Activated CD4-positive, alpha-beta T cell treated with anti-CD3 and anti-CD28 coated beads, Interleukin-2, amount 10 ng/mL, durations not matched to agents 7 days and 5 days (primary cell): ENCODE results near the gene PTPRM. TPM values are rescaled to one million over a fixed set of nuclear protein-coding genes. Genes with fewer than 3 reads are reported as not detected.

Source experiments
- CTCF ChIA-PET: fragments of 350-600 bp; sonication (Branson Sonifier 250); formaldehyde crosslinking; loops from one replicate; lab custom pipeline; 2021; ENCODE audit warnings: antibody characterized with exemption; lab: Charles Lee
- POLR2A ChIA-PET: fragments of 350-600 bp; sonication (Branson Sonifier 250); formaldehyde crosslinking; loops from one replicate; lab custom pipeline; 2021; ENCODE audit warnings: antibody characterized with exemption; lab: Charles Lee
- DNase-seq: peaks from one replicate; pipeline ENCODE4 v3.0.0-alpha.2; 2020
- H3K27ac Mint-ChIP-seq: one replicate; pipeline ENCODE4 v1.8.0; 2021; ENCODE audit warnings: mild to moderate bottlenecking, moderate library complexity, mixed read lengths
- H3K27me3 Mint-ChIP-seq: one replicate; pipeline ENCODE4 v1.8.0; 2021; ENCODE audit warnings: mixed read lengths
- H3K36me3 Mint-ChIP-seq: one replicate; pipeline ENCODE4 v1.8.0; 2021; ENCODE audit warnings: low read depth, mixed read lengths
- H3K4me1 Mint-ChIP-seq: one replicate; pipeline ENCODE4 v1.8.0; 2021; ENCODE audit warnings: mixed read lengths
- H3K4me3 Mint-ChIP-seq: one replicate; pipeline ENCODE4 v1.8.0; 2021; ENCODE audit warnings: mild to moderate bottlenecking, moderate library complexity, mixed read lengths
- H3K9me3 Mint-ChIP-seq: one replicate; pipeline ENCODE4 v1.8.0; 2021; ENCODE audit warnings: mixed read lengths
- total RNA-seq, 2 experiments: library from RNA; stranded (reverse); gene quantifications; one replicate each; pipeline ENCODE4 v1.2.3, GENCODE V29; 2021

PTPRM gene
- total RNA-seq, 2 experiments from 2014 or later = 5.1 to 10.5 TPM

- no peak for DNase-seq
- H3K9me3 Mint-ChIP-seq = no peaks in the 10 kb centered on the region
- H3K36me3 Mint-ChIP-seq = no peaks in the 10 kb centered on the region
- H3K4me1 Mint-ChIP-seq = no peaks in the 10 kb centered on the region
- CTCF ChIA-PET = no interaction called here
- H3K27me3 Mint-ChIP-seq = no peaks in the 10 kb centered on the region
- no peak overlapping the region for H3K27ac Mint-ChIP-seq
- POLR2A ChIA-PET = no interaction called here
- no peak overlapping the region for H3K4me3 Mint-ChIP-seq
Measured at GRCh38 chr18:7629416-7629815, 62.3 kb downstream of the PTPRM start.

GRCh38 chr18:7630731-7631442, 63.8 kb downstream of the PTPRM start:
- ChIA-PET CTCF (no interaction called here), POLR2A (no interaction called here)
- no peaks in the 10 kb centered on the region for H3K4me1 Mint-ChIP-seq
- no peak overlapping the region for H3K27ac Mint-ChIP-seq
- DNase-seq = no peak
- H3K27me3 Mint-ChIP-seq = no peaks in the 10 kb centered on the region
- H3K4me3 Mint-ChIP-seq = no peak overlapping the region
- H3K9me3 Mint-ChIP-seq = no peaks in the 10 kb centered on the region
- H3K36me3 Mint-ChIP-seq = no peaks in the 10 kb centered on the region

DNA sequence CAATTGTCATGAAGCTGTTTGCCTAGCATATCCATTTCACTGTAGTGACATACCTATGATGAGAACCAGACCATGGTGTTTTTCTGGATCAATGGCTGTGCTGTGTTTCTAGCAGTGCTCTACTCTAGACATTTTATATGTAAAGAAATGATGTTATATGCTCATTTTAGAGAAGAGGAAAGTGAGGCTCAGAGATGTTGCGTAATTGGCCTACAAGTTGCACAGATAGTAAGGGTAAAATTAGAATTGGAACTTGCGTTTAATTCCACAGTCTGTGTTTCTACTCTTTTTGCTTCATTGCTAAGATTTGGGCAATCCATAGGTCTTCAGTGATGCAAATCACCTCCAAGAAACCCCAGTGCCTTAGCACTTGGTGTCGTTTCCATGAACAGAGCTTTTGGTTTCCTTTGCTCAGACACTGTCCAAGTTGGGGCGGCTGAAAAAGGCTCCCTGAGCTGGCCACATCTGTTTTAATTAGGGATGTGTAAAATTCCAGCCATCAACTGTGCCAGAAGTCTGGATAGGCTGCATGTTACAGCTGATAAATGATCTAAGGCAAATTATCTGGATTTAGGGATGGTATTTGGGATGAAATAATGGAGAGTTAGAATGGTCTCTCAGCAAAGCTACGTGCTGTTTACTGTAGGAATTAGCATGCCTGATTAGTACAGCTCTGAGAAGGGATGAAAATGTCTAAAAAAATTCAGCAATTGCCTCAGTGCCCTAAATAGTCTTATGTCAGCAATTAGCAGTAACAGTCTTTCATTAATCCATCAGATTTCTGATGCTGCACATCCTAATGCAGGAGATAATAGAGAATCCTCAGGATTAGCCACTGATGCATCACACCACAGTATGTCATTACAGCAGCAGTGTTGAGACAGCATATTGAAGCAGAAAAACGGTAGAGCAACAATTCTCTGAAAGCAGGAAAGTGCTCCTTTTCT, 65.3 kb downstream of the PTPRM start:
- DNase-seq = no peak
- no peaks in the 10 kb centered on the region for H3K4me1 Mint-ChIP-seq
- no peaks in the 10 kb centered on the region for H3K9me3 Mint-ChIP-seq
- ChIA-PET CTCF (no interaction called here), POLR2A (no interaction called here)
- H3K4me3 Mint-ChIP-seq = no peak overlapping the region
- H3K27ac Mint-ChIP-seq = no peak overlapping the region
- no peaks in the 10 kb centered on the region for H3K27me3 Mint-ChIP-seq
- no peaks in the 10 kb centered on the region for H3K36me3 Mint-ChIP-seq

GRCh38 chr18:7633171-7633570, 66.1 kb downstream of the PTPRM start:
- POLR2A ChIA-PET = no interaction called here
- no peaks in the 10 kb centered on the region for H3K27me3 Mint-ChIP-seq
- H3K36me3 Mint-ChIP-seq = no peaks in the 10 kb centered on the region
- DNase-seq = no peak
- H3K27ac Mint-ChIP-seq = no peak overlapping the region
- H3K4me3 Mint-ChIP-seq = no peak overlapping the region
- CTCF ChIA-PET = no interaction called here
- H3K9me3 Mint-ChIP-seq = no peaks in the 10 kb centered on the region
- no peaks in the 10 kb centered on the region for H3K4me1 Mint-ChIP-seq

DNA sequence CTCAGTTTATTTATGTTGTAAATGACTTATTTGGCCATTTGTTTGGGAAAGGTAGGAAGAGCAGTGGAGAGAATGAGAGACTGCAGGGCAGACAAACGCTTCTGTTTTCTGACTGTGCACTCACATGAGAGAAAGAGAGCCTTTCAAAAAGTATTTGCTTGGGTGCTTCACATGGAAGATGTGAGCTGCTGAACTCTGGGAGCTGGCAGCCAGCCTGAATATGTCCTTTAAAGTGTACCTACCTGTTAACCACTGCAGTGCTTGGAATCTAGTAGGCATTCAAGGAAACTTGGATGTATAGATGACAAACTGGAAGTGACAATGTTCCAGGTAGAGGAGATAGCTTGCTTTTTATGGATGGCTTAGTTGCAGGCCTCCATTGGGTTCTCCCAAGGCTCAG, 68.8 kb downstream of the PTPRM start:
- no peaks in the 10 kb centered on the region for H3K9me3 Mint-ChIP-seq
- no peaks in the 10 kb centered on the region for H3K27me3 Mint-ChIP-seq
- H3K4me1 Mint-ChIP-seq = no peaks in the 10 kb centered on the region
- no peak overlapping the region for H3K4me3 Mint-ChIP-seq
- H3K27ac Mint-ChIP-seq = no peak overlapping the region
- CTCF ChIA-PET = no interaction called here
- POLR2A ChIA-PET = no interaction called here
- no peak for DNase-seq
- no peaks in the 10 kb centered on the region for H3K36me3 Mint-ChIP-seq

- ChIA-PET POLR2A (no interaction called here), CTCF (no interaction called here)
- no peak overlapping the region for H3K4me3 Mint-ChIP-seq
- H3K4me1 Mint-ChIP-seq = no peaks in the 10 kb centered on the region
- no peak overlapping the region for H3K27ac Mint-ChIP-seq
- no peaks in the 10 kb centered on the region for H3K9me3 Mint-ChIP-seq
- no peaks in the 10 kb centered on the region for H3K27me3 Mint-ChIP-seq
- H3K36me3 Mint-ChIP-seq = no peaks in the 10 kb centered on the region
- DNase-seq = no peak
Measured at GRCh38 chr18:7637269-7637668, 70.2 kb downstream of the PTPRM start.

GRCh38 chr18:7638321-7638720, 71.2 kb downstream of the PTPRM start:
- H3K27ac Mint-ChIP-seq = no peak overlapping the region
- DNase-seq = no peak
- H3K36me3 Mint-ChIP-seq = no peaks in the 10 kb centered on the region
- H3K4me3 Mint-ChIP-seq = no peak overlapping the region
- ChIA-PET POLR2A (no interaction called here), CTCF (no interaction called here)
- H3K4me1 Mint-ChIP-seq = no peaks in the 10 kb centered on the region
- no peaks in the 10 kb centered on the region for H3K27me3 Mint-ChIP-seq
- H3K9me3 Mint-ChIP-seq = no peaks in the 10 kb centered on the region

- Mint-ChIP-seq H3K27me3 (no peaks in the 10 kb centered on the region), H3K4me3 (no peak overlapping the region), H3K36me3 (no peaks in the 10 kb centered on the region), H3K27ac (no peak overlapping the region), H3K9me3 (no peaks in the 10 kb centered on the region), H3K4me1 (no peaks in the 10 kb centered on the region)
- ChIA-PET CTCF (no interaction called here), POLR2A (no interaction called here)
- DNase-seq = no peak
Measured at GRCh38 chr18:7641813-7642212, 74.7 kb downstream of the PTPRM start.

- POLR2A ChIA-PET = no interaction called here
- CTCF ChIA-PET = interaction anchor here (0.7 kb wide), 1 partner anchor 24 kb away, joined by 3 read pairs; no protein-coding TSS in a partner anchor
- no peak overlapping the region for H3K4me3 Mint-ChIP-seq
- no peaks in the 10 kb centered on the region for H3K36me3 Mint-ChIP-seq
- no peak for DNase-seq
- no peak overlapping the region for H3K27ac Mint-ChIP-seq
- H3K27me3 Mint-ChIP-seq = no peaks in the 10 kb centered on the region
- no peaks in the 10 kb centered on the region for H3K9me3 Mint-ChIP-seq
- no peaks in the 10 kb centered on the region for H3K4me1 Mint-ChIP-seq
Measured at GRCh38 chr18:7642331-7642890, 75.3 kb downstream of the PTPRM start.

DNA sequence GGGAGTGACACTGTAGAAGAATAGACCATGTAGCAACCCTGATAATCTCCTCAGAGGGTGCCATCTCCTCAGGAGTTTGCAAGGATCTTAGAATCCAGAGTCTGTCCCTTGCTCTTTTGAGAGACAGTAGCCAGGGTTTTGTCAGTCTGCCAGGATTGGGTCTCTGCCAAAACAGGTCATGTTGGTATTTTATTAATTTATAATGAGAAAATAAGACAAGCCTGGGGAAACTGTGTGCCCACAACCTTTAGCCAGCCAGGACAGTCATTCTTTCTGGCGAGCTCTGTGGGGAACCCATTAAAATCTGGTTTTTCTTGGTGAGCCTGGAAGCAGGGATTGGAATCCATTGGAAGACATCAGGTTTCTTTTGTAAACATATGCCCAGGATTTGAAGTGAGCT, 78.6 kb downstream of the PTPRM start:
- POLR2A ChIA-PET = no interaction called here
- CTCF ChIA-PET = no interaction called here

DNA sequence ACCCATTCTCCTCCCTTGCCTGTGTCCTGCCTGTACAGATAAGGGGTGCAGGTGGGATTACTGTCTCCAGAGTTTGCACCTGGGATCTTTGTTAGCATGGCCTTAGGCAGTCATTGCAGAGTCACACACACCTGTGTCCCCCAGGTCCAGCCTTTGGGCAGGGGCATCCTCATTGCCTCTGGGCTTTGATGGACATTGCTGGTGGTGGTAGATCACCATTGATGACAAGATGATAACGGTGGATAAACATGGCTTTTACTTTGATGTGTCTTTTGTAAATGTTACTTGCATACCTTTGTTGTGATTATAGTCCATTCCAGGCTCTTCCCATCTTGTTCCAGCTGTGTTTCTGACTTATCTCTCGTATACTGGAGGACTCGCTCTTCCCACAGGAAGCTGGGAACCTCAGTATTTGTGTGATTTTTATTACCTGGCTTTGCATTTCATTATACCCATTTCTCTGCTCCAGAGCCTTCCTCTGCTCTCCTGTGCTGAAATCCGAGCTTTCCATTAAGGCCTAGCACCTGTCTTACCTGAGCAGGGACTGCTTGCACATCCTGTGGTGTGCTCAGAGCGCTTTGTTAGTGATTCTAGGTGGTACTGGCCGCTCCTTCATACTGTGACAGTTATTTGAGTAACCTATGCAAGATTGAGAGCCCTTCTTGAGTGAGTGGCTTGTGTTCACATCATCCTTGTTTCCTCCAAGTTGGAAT, 79.2 kb downstream of the PTPRM start:
- no peaks in the 10 kb centered on the region for H3K36me3 Mint-ChIP-seq
- H3K9me3 Mint-ChIP-seq = peaks cover 3% of the 10 kb centered on the region
- H3K4me1 Mint-ChIP-seq = no peaks in the 10 kb centered on the region
- no peak for DNase-seq
- CTCF ChIA-PET = no interaction called here
- no peaks in the 10 kb centered on the region for H3K27me3 Mint-ChIP-seq
- no peak overlapping the region for H3K27ac Mint-ChIP-seq
- no peak overlapping the region for H3K4me3 Mint-ChIP-seq
- POLR2A ChIA-PET = no interaction called here

More for the DNA sequence above, 78.6 kb downstream of the PTPRM start:
- no peak overlapping the region for H3K4me3 Mint-ChIP-seq
- no peaks in the 10 kb centered on the region for H3K9me3 Mint-ChIP-seq
- no peaks in the 10 kb centered on the region for H3K36me3 Mint-ChIP-seq
- no peak overlapping the region for H3K27ac Mint-ChIP-seq
- no peaks in the 10 kb centered on the region for H3K4me1 Mint-ChIP-seq
- no peaks in the 10 kb centered on the region for H3K27me3 Mint-ChIP-seq
- DNase-seq = no peak

DNA sequence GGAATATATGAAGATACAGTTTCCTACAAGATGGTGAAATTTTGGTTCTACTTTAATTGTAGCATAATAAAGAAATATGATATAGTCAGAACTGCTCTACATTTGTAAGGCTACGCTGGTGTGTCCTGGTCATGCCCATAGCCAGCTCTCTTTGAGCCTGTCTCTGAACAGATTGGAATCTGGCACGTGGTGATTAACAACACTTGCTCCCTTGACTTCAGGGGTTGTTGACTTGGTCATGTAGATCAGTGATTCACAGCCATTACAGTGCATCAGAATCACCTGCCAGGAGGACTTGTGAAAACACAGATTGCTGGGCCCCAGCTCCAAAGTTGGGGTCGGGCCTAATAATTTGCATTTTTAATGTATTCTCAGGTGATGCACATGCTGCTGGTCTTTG, 80.4 kb downstream of the PTPRM start:
- Mint-ChIP-seq H3K4me1 (no peaks in the 10 kb centered on the region), H3K27ac (no peak overlapping the region), H3K4me3 (no peak overlapping the region), H3K9me3 (peaks cover 3% of the 10 kb centered on the region), H3K27me3 (no peaks in the 10 kb centered on the region), H3K36me3 (no peaks in the 10 kb centered on the region)
- ChIA-PET POLR2A (no interaction called here), CTCF (no interaction called here)
- no peak for DNase-seq

DNA sequence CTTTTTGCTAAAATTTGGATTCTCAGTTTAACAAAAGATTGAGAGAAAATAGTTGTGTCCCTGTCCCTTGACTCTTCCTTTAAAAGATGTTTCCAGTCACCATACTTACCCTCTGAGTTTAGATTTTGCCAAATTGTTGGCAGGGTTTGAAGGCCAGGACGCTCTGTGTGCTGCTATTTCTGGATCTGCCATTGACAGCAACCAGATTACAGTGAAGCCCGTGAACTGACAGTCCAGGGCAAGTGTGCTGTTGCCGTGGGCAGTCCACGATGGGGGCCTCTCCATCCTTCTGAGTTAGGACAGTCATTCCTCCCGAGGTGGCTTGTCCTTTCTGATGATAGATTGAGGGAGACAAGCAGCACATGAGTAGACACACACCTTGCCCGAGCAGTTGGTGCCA, 89.9 kb downstream of the PTPRM start:
- DNase-seq = no peak
- Mint-ChIP-seq H3K4me1 (no peaks in the 10 kb centered on the region), H3K9me3 (peaks cover 2% of the 10 kb centered on the region), H3K27ac (no peak overlapping the region), H3K27me3 (no peaks in the 10 kb centered on the region), H3K36me3 (no peaks in the 10 kb centered on the region), H3K4me3 (no peak overlapping the region)
- POLR2A ChIA-PET = no interaction called here
- CTCF ChIA-PET = no interaction called here
